A549 treated with Hydrocortisone at 1 μM for 4 hours (cell line): Measurements from ENCODE around the gene MIF. TPM values are rescaled to one million over a fixed set of nuclear protein-coding genes. Genes with fewer than 3 reads are reported as not detected.

Experiments used
- total RNA-seq: library from RNA; stranded (reverse); fragments of 200-300 nt; extraction: Qiagen RNA extraction; gene quantifications from 5 replicates; pipeline ENCODE4 v1.2.3, GENCODE V29; 2022

Gene MIF
- 412 to 972 TPM (median 905 TPM) in 5 replicates for total RNA-seq

GRCh38 chr22:23893945-23894709 lies at the start of gene MIF:
TSS of gene MIF (plus strand) at chr22:23894383. CDS start at chr22:23894475, 92 bp downstream.

GRCh38 chr22:23857606-23858483 lies 36.3 kb upstream of the MIF start, which contains the start of gene SLC2A11:
TSS of gene SLC2A11 (plus strand) at chr22:23857875. CDS start at chr22:23858000, 125 bp downstream.

Other genes with a start within 250 kb of the MIF start
- not detected in 5 replicates for gene RGL4, start 203.4 kb upstream of the MIF start, total RNA-seq
- 0.75 to 1.6 TPM (median 1.0 TPM) in 5 replicates for gene ZNF70, start 143.3 kb upstream of the MIF start, total RNA-seq
- gene VPREB3, start 140.0 kb upstream of the MIF start, total RNA-seq, result 0.45 to 1.2 TPM (median 1.1 TPM) in 5 replicates
- not detected in 5 replicates for gene C22orf15, start 131.4 kb upstream of the MIF start, total RNA-seq
- 67.1 to 200 TPM (median 191 TPM) in 5 replicates for gene CHCHD10, start 126.4 kb upstream of the MIF start, total RNA-seq
- 0.23 to 0.46 TPM (median 0.37 TPM) in 5 replicates for gene MMP11, start 121.5 kb upstream of the MIF start, total RNA-seq
- 48.9 to 57.6 TPM (median 51.3 TPM) in 5 replicates for gene SMARCB1, start 107.4 kb upstream of the MIF start, total RNA-seq
- gene DERL3, start 55.4 kb upstream of the MIF start, total RNA-seq, result 0.16 to 0.71 TPM (median 0.55 TPM) in 5 replicates
- gene SLC2A11, start 36.5 kb upstream of the MIF start, total RNA-seq, result 8.4 to 10.4 TPM (median 9.8 TPM) in 5 replicates
- 0.22 to 0.36 TPM (median 0.33 TPM) in 5 replicates for gene GSTT2B, start 66.8 kb downstream of the MIF start, total RNA-seq
- gene DDTL, start 72.5 kb downstream of the MIF start, total RNA-seq, result 1.6 to 1.9 TPM (median 1.7 TPM) in 5 replicates
- 99.3 to 172 TPM (median 158 TPM) in 5 replicates for gene DDT, start 80.1 kb downstream of the MIF start, total RNA-seq
- 0.13 to 0.15 TPM in 2 of 5 replicates, not detected in the others for gene GSTT2, start 85.8 kb downstream of the MIF start, total RNA-seq
- gene GSTT4, start 111.1 kb downstream of the MIF start, total RNA-seq, result not detected in 5 replicates
- 29.0 to 37.3 TPM (median 32.8 TPM) in 5 replicates for gene CABIN1, start 116.9 kb downstream of the MIF start, total RNA-seq